HepG2 (cell line): Measurements from ENCODE around the gene GFPT2. TPM values are rescaled to one million over a fixed set of nuclear protein-coding genes. Genes with fewer than 3 reads are reported as not detected.

Source experiments
- ATAC-seq: fragments of 200-7000 bp; cut with Tn5 transposase; 3 replicates; pipeline ENCODE4 v1.9.1; 2020; ENCODE audit warnings: mild to moderate bottlenecking, moderate library complexity
- BruUV-seq: library from RNA; stranded (reverse); fragments of 400-500 nt; replicated peaks from 2 replicates; lab custom pipeline; 2021; lab: Mats Ljungman, UMichigan
- CTCF ChIA-PET: fragments of 300-600 bp; formaldehyde crosslinking; extraction: SDS; loops from one replicate; lab custom pipeline; 2021; ENCODE audit warnings: low total read pairs, inconsistent platforms, low intra/inter-chr PET ratio; lab: Yijun Ruan, JAX
- POLR2A ChIA-PET: fragments of 350-600 bp; sonication (Branson Sonifier 250); formaldehyde crosslinking; loops from one replicate; lab custom pipeline; 2020; ENCODE audit warnings: antibody characterized with exemption, inconsistent platforms; lab: Yijun Ruan, JAX
- DNase-seq: peaks from one replicate; pipeline ENCODE4 v3.0.0-alpha.2; 2015; ENCODE audit warnings: low spot score
- FAIRE-seq: peaks from 3 replicates; lab custom pipeline; 2011; peaks lifted over from hg19 to GRCh38; lab: Jason Lieb, UNC
- H2AFZ ChIP-seq: one replicate; pipeline ENCODE4 v1.6.1; 2011; ENCODE audit warnings: low read length, inconsistent platforms
- H3K27ac ChIP-seq: fragments of 300-600 bp; 3 replicates; pipeline ENCODE4 v1.8.0; 2011; ENCODE audit warnings: mixed run types, mild to moderate bottlenecking, mixed read lengths, low read length, inconsistent platforms; ENCODE audit not compliant: insufficient read depth; ENCODE audit errors: extremely low read length
- H3K27me3 ChIP-seq, 2 experiments: fragments of 200-600 bp in 1 of 2; 2 replicates in 1 of 2; 3 replicates in 1 of 2; pipeline versions ENCODE4 v1.6.0 to v1.8.0; 2011; ENCODE audit warnings: low read length in 2 of 2, mild to moderate bottlenecking in 2 of 2, moderate library complexity in 2 of 2, inconsistent platforms in 1 of 2; ENCODE audit not compliant: insufficient read depth in 2 of 2, control insufficient read depth in 1 of 2
- H3K36me3 ChIP-seq, 2 experiments: fragments of 200-600 bp in 1 of 2; replicated peaks in 1 of 2; 2 replicates in 1 of 2; 3 replicates in 1 of 2; pipeline versions ENCODE4 v1.5.1 to v1.8.0; 2011; ENCODE audit warnings: low read length in 2 of 2, inconsistent platforms in 1 of 2; ENCODE audit not compliant: insufficient read depth in 2 of 2, control insufficient read depth in 1 of 2
- H3K4me1 ChIP-seq: 2 replicates; pipeline ENCODE4 v1.5.1; 2012; ENCODE audit warnings: low read length, inconsistent platforms; ENCODE audit not compliant: insufficient read depth
- H3K4me2 ChIP-seq: 2 replicates; pipeline ENCODE4 v1.6.0; 2011; ENCODE audit warnings: low read depth, low read length, inconsistent platforms
- H3K4me3 ChIP-seq, 3 experiments: fragments of 200-600 bp in 1 of 3; sonication (generic), shearing (Covaris generic) in 1 of 3; replicated peaks in 1 of 3; 2 replicates each; pipeline ENCODE4 v1.5.1; 2011 to 2016; ENCODE audit warnings: low read length in 3 of 3, inconsistent platforms in 2 of 3, low read depth in 2 of 3, mild to moderate bottlenecking in 2 of 3, control low read depth in 1 of 3, mixed read lengths in 1 of 3; ENCODE audit not compliant: insufficient read depth in 1 of 3
- H3K79me2 ChIP-seq: one replicate; pipeline ENCODE4 v1.6.1; 2011; ENCODE audit warnings: low read length, inconsistent platforms; ENCODE audit not compliant: insufficient read depth
- H3K9ac ChIP-seq: 2 replicates; pipeline ENCODE4 v1.6.0; 2011; ENCODE audit warnings: mild to moderate bottlenecking, low read depth, low read length, inconsistent platforms; ENCODE audit not compliant: insufficient read depth
- H3K9me3 ChIP-seq: 2 replicates; pipeline ENCODE4 v1.5.1; 2012; ENCODE audit warnings: mild to moderate bottlenecking, low read length
- H4K20me1 ChIP-seq: 2 replicates; pipeline ENCODE4 v1.6.0; 2011; ENCODE audit warnings: inconsistent platforms, mild to moderate bottlenecking, low read length, moderate library complexity; ENCODE audit not compliant: insufficient read depth
- CC2D1A ChIP-seq: sonication (generic); formaldehyde crosslinking; IDR thresholded peaks from 2 replicates; pipeline ENCODE4 v1.8.1; 2023; ENCODE audit warnings: mild to moderate bottlenecking, missing genetic modification reagents
- ETS1 ChIP-seq: sonication (generic); formaldehyde crosslinking; IDR thresholded peaks from 2 replicates; pipeline ENCODE4 v1.4.0; 2020; ENCODE audit warnings: missing genetic modification reagents
- HOXA3 ChIP-seq: sonication (generic); formaldehyde crosslinking; IDR thresholded peaks from 2 replicates; pipeline ENCODE4 v1.5.0; 2020; ENCODE audit warnings: missing genetic modification reagents
- KAT8 ChIP-seq: IDR thresholded peaks from 2 replicates; pipeline ENCODE4 v1.6.1; 2016; ENCODE audit warnings: missing genetic modification reagents, missing compliant biosample characterization
- MATR3 ChIP-seq: sonication (generic); formaldehyde crosslinking; IDR thresholded peaks from 2 replicates; pipeline ENCODE4 v1.4.0; 2020; ENCODE audit warnings: missing genetic modification reagents
- MEIS2 ChIP-seq: sonication (generic); formaldehyde crosslinking; IDR thresholded peaks from 2 replicates; pipeline ENCODE4 v1.9.0; 2021; ENCODE audit warnings: mild to moderate bottlenecking, missing genetic modification reagents
- NR2F2 ChIP-seq: IDR thresholded peaks from 2 replicates; pipeline ENCODE4 v1.6.1; 2012; ENCODE audit warnings: low read depth, inconsistent platforms, borderline replicate concordance
- SMAD1 ChIP-seq: sonication (generic); formaldehyde crosslinking; IDR thresholded peaks from 2 replicates; pipeline ENCODE4 v1.4.0; 2020; ENCODE audit warnings: missing genetic modification reagents, low read depth, mild to moderate bottlenecking, borderline replicate concordance
- SRY ChIP-seq: sonication (generic); formaldehyde crosslinking; IDR thresholded peaks from 2 replicates; pipeline ENCODE4 v1.8.0; 2022; ENCODE audit warnings: mild to moderate bottlenecking, missing genetic modification reagents
- TCF7L2 ChIP-seq: IDR thresholded peaks from 2 replicates; pipeline ENCODE4 v1.6.1; 2011; ENCODE audit warnings: mild to moderate bottlenecking, low read depth, low read length, moderate library complexity
- TOE1 ChIP-seq: sonication (generic); formaldehyde crosslinking; IDR thresholded peaks from 2 replicates; pipeline ENCODE4 v1.4.0; 2020; ENCODE audit warnings: mild to moderate bottlenecking, missing genetic modification reagents
- ZBTB3 ChIP-seq: sonication (generic); formaldehyde crosslinking; IDR thresholded peaks from 2 replicates; pipeline ENCODE4 v1.4.0; 2020; ENCODE audit warnings: low read depth, mild to moderate bottlenecking, moderate library complexity, missing genetic modification reagents, borderline replicate concordance
- ZFX ChIP-seq: sonication (generic); formaldehyde crosslinking; IDR thresholded peaks from 2 replicates; pipeline ENCODE4 v1.4.0; 2020; ENCODE audit warnings: mild to moderate bottlenecking, low read depth, missing genetic modification reagents, moderate library complexity
- ZNF180 ChIP-seq: sonication (generic); formaldehyde crosslinking; IDR thresholded peaks from 2 replicates; pipeline ENCODE4 v1.4.0; 2020; ENCODE audit warnings: low read depth, missing genetic modification reagents, borderline replicate concordance
- ZNF589 ChIP-seq: sonication (generic); formaldehyde crosslinking; conservative IDR thresholded peaks from 2 replicates; pipeline ENCODE4 v1.8.0; 2022; ENCODE audit warnings: mild to moderate bottlenecking, moderate library complexity, missing genetic modification reagents
- WGBS: methylation state at CpG from one replicate; pipeline ENCODE4 v1.1.6; 2017; ENCODE audit warnings: low lambda C conversion rate; 5-methylcytosine and 5-hydroxymethylcytosine counted together
- in situ Hi-C: cut with HindIII; loops from 2 replicates; pipeline ENCODE4 v1.10.0; 2017; ENCODE audit warnings: low pct_unique_long_range_greater_than_20kb; ENCODE audit not compliant: extremely low pct_ligation_motif_present
- intact Hi-C: fragments of 100-400 bp; cut with micrococcal nuclease; formaldehyde crosslinking; loops from one replicate; pipeline ENCODE4 v1.10.0; 2022; ENCODE audit not compliant: unreplicated experiment
- polyA plus RNA-seq, 8 experiments: library from polyadenylated mRNA; depleted of rRNA in 3 of 8; stranded (reverse) in 7 of 8; unstranded in 1 of 8; fragments of >200 nt; fragmentation: Illumina TruSeq in 4 of 8; extraction: Trizol in 4 of 8; gene quantifications; 2 replicates each; pipeline versions ENCODE4 v1.2.1 to v1.2.3, GENCODE V29; 2011 to 2016; ENCODE audit warnings: low read depth in 4 of 8, missing spikeins in 1 of 8, mixed read lengths in 1 of 8; ENCODE audit not compliant: insufficient read depth in 1 of 8
- total RNA-seq, 5 experiments: library from RNA; depleted of rRNA; stranded (reverse); fragments of >200 nt; fragmentation: Illumina TruSeq; extraction: Trizol; gene quantifications; 2 replicates each; pipeline ENCODE4 v1.2.3, GENCODE V29; 2016; ENCODE audit warnings: low read depth in 1 of 5
- TF ChIP-seq, protein P1 (sequence below): sonication (generic); formaldehyde crosslinking; IDR thresholded peaks from 2 replicates; pipeline ENCODE4 v1.4.0; 2020; ENCODE audit warnings: mild to moderate bottlenecking, missing genetic modification reagents

Gene GFPT2
- total and polyA plus RNA-seq, 2 of the 13 experiments (the other 11 are each of a cell fraction or from before 2014, with no cell fraction given), result 0.18 TPM

DNA sequence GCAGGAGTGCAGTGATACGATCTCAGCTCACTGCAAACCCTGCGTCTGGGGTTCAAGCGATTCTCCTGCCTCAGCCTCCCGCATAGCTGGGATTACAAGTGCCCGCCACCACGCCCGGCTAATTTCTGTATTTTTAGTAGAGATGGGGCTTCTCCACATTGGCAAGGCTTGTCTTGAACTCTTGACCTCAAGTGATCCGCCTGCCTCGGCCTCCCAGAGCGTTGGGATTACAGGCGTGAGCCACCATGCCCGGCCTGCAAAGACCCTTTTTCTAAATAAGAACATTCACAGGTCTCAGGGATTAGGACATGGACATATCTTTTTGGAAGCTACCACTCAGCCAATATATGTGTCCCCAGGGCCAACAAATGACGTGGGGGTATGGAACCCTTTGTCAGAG, 49.6 kb upstream of the GFPT2 start:
- Histone ChIP-seq H3K27ac (no peak overlapping the region), H3K36me3 (no peaks in the 10 kb centered on the region), H3K9ac (no peak overlapping the region), H3K9me3 (no peaks in the 10 kb centered on the region), H3K4me3 (no peak overlapping the region), H3K27me3 (peaks cover 6 to 25% of the 10 kb centered on the region in 2 experiments; a peak in 4 of 5 replicates), H3K4me1 (no peaks in the 10 kb centered on the region), H2AFZ (no peak overlapping the region), H3K4me2 (no peak overlapping the region), H3K79me2 (no peaks in the 10 kb centered on the region), H4K20me1 (no peaks in the 10 kb centered on the region)
- intact Hi-C loops (no loop called here), in situ Hi-C loops (no loop called here)
- POLR2A ChIA-PET, result no interaction called here
- no peak for ATAC-seq
- TF ChIP-seq TOE1 (CRISPR knock-in tag) (no peak), HOXA3 (no peak), SMAD1 (CRISPR knock-in tag) (no peak), NR2F2 (no peak), TCF7L2 (no peak), SRY (CRISPR knock-in tag) (no peak), ZFX (CRISPR knock-in tag) (no peak), ZNF589 (CRISPR knock-in tag) (no peak), ZNF180 (CRISPR knock-in tag) (no peak), MEIS2 (CRISPR knock-in tag) (no peak), CC2D1A (CRISPR knock-in tag) (no peak), ZBTB3 (CRISPR knock-in tag) (no peak), MATR3 (CRISPR knock-in tag) (no peak), KAT8 (CRISPR knock-in tag) (no peak), ETS1 (CRISPR knock-in tag) (no peak)
- TF ChIP-seq, protein P1, sequence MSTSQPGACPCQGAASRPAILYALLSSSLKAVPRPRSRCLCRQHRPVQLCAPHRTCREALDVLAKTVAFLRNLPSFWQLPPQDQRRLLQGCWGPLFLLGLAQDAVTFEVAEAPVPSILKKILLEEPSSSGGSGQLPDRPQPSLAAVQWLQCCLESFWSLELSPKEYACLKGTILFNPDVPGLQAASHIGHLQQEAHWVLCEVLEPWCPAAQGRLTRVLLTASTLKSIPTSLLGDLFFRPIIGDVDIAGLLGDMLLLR (CRISPR knock-in tag), result no peak
- TF ChIP-seq, all 625 proteins: peak for 0
- no TSS peak for BruUV-seq
- CTCF ChIA-PET, result no interaction called here
- WGBS, result 55% methylated on average over 13 of the region's 13 CpGs
- FAIRE-seq (no peak), DNase-seq (no peak)
